GM19328 (cell line): ENCODE data around the gene RRAS2.

Experiments used
- ATAC-seq: cut with Tn5 transposase; IDR thresholded peaks from one replicate; pipeline ENCODE4 v1.9.1; 2021; ENCODE audit warnings: mild to moderate bottlenecking, moderate library complexity; ENCODE audit not compliant: unreplicated experiment

RRAS2 gene

GRCh38 chr11:14229472-14229871 is 129.5 kb downstream of the RRAS2 start:
- ATAC-seq: no peak

- no peak for ATAC-seq
Observed at GRCh38 chr11:14228356-14228755, 130.6 kb downstream of the RRAS2 start.
